CD4-positive, alpha-beta T cell treated with Interleukin-17A for 1 hour (primary cell): ENCODE data around the gene CAMTA1.

Source experiments
- DNase-seq: peaks from one replicate; pipeline ENCODE4 v3.0.0-alpha.2; 2020

Gene CAMTA1

DNA sequence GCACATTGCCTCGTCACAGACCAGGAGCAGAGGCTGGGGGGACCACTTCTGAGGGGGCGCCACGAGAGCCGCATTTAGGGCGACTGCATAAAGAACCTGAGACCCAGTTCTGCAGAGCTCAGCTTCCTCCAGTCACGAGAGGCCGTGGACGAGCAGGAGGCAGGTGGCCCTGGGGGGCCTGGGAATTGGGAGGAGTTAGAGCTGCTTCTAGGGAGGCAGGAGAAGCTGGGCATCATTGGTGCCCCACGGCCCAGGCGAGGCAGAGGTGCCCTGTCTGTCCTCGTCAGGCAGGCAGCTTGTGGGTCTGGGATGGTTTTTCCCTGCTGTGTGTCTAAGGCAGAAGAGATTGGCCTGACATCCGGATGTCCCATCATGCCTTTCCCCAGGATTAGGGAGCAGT, 389.3 kb downstream of the CAMTA1 start:
- no peak for DNase-seq

DNA sequence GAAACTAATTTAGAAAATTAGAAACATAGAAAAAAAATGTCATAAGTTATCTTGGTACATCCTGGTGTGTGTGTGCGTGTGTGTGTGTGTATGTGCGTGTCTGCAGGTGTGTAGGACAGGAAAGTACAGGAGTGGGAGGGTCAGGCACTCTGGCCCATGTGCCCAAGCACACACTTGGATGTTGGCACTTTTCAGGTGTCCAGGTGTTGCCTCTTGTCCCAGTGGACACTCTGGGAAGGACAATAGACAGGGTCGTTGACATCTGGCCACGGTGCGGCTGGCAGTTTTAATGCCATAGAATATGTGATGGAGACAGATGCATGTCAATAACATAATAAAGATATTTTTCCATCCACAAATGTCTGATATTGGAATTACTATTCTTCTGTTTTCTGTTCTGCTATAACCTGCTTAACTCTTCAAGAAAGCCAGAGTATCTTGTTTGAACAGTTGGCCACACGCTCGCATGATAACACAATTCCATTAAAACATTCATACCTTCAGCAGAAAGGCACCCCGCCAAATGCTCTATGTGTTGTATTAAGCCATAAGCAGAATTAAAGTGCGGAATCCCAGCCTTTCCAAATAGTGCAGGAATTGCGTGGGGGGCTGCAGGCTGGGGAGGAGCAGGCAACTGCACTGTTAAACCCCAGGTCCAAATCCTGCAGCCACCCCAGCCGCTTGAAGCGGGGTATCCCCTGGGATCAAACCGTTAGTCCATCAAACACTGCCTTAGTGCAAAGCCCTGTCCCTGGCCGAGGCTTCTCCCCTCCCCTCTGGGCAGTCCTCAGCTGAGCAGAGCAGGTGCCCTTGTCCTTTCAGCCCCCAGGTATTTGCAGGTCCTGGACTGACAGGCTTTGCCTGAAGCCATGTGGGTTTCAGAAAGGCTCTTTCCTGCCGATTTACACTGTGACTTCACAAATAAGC, 390.0 kb downstream of the CAMTA1 start:
- no peak for DNase-seq

DNA sequence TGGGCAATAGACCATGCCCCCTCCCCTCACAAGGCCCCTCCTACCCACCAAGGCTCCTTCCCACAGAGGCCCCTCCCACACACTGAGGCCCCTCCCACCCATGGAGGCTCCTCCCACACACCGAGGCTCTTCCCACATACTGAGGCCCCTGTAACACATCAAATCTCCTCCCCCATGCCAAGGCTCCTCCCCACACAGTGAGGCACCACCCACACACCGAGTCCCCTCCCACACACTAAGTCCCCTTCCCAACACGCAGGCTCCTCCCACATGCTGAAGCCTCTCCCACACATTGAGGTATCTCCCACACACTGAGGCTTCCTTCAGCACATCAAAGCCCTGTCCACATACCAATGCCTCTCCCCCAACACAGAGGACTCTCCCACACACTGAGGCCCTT, 391.8 kb downstream of the CAMTA1 start:
- DNase-seq = no peak

DNA sequence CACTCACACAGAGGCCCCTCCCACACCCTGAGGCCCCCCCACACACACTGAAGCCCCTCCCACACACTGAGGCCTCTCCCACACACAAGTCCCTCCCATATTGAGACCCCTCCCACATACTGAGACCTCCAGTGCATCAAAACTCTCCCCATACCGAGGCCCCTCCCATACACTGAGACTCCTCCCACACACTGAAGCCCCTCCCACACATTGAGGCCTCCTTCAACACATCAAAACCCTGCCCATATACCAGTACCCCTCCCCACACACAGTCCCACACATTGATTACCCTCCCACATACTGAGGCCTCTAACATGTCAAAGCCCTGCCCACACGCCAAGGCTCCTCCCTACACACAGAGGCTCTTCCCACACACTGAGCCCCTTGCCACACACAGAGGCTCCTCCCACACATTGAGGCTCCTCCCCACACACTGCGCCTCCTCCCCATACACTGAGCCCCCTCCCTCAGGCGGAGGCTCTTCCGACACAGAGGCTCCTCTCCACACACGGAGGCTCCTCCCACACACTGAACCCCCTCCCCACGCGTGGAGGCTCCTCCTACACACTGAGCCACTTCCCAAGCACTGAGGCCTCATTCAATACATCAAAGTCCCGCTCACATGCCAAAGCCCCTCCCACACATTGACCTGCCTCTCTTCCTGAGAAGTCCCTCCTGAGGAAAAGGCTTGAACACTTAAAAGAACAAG, 392.3 kb downstream of the CAMTA1 start:
- no peak for DNase-seq

DNA sequence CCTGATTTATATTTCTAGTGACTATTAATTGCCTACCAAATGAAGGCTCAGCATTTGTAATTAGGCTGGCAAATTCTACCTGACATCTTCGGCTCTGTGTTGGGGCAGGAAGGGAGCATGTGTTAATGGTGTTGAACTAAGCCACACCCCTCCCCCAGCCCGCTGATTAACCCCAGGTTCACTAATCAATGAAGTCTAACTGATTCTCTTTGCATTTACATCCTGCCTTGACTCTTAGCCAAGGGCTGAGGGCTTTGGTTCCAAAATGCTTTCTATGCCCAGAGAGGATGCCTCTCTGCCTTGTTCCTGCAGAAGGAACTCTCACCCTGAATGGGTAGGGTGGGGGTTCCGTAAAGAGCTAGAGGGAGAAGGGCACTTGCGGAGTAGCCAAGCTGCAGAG, 393.1 kb downstream of the CAMTA1 start:
- DNase-seq = no peak

DNA sequence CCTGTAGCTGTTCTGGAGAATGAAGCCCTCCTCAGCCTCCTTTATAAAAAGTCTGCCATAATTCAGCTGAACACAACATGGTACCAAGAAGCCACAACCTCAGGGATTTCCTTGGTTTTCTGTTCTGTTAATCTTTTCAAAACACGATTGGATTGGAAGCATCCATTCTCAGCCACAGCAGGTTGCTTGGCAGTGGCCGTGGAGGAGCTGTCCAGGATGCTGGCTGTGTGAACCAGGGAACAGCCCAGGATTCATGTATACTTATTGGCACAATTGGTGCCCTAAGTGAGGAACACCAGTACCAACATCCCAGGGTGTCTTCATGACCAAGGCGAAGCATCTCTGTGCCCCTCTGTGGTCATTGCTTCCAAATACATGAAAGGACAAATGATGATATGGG, 393.5 kb downstream of the CAMTA1 start:
- DNase-seq = no peak

DNA sequence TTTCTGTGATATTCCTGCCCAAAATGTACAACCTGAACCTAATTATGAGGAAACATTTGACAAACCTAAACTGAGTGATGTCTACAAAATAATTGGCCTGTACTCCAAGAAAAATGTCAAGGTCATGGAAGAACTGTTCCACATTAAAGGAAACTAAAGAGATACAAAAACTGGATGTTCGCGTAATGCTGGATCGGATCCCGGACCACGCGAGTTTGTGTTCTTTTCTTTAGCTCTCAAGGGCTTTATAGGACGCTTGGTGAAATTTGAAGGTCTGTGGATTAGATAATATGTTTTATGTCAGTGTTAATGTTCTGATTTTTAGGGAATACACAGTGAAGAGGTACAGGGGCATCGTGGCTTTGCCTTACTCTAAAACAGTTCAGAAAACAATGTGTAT, 400.5 kb downstream of the CAMTA1 start:
- DNase-seq = no peak

DNA sequence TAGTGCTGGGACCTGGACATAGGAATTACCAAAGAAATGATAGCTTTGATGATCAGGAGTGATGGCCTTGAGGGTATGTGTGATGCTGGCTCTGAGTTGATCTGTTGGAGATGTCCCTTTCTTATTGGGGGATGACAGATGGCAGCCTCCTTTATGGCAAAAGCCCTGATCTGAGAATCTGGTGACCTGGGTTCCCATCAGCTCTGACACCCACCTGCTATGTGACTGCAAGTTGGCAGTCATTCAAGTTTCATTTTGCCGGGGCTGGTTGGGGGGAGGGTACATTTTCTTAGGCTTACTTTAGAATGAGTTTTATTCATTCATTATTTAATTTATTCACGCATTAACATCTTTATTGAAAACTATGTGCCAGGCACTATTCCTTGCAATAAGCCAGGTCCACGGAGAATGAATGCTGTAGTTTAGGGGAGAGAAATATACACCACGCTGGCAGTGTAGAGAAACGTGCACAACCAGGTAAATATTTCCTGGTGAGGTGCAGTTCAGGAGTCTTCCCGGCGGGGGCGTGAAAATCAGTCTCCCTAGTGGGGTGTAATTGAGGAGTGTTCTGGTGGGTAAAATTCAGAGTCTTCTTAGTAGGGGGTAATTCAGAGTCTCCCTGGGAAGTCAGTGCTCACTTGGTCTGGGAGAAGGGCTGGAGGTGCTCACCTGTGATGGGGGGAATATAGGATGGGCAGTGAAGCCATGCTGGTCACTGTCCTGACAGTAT, 401.3 kb downstream of the CAMTA1 start:
- DNase-seq = no peak

DNA sequence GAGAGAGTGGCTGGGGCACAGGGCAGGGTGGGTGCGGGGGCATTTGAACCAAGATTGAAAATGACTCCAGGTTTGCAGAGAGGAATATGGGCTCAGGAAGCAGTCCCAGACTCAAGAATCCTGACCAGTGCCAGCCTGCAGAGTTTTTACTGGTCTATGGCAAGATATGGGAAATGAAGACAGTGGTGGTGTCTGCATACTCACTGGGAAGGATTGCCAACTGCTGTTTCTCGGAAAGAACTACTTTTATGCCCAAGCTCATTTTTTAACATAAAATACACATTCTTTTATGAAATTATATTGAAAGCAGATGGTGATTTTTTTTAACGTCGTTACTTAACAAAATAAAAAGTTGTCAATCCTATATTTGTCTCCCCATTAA, 401.8 kb downstream of the CAMTA1 start:
- DNase-seq = no peak

DNA sequence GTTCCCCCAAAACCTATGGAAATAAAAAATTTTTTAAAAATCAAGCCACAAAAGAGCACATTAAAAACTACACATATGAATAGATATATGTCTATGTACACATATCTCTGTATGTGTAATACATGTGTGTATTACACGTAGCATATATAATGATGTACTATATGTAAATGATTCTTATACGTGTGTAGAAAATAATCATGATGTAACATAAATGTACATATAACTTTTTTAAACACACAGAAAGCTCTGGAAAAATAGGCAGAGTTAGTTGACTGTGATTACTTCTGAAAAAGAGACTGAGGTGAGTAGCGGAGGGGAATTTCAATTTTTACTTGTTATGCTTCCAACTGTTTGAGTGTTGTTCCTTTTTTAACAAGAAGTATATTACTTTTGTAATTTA, 405.0 kb downstream of the CAMTA1 start:
- no peak for DNase-seq

DNA sequence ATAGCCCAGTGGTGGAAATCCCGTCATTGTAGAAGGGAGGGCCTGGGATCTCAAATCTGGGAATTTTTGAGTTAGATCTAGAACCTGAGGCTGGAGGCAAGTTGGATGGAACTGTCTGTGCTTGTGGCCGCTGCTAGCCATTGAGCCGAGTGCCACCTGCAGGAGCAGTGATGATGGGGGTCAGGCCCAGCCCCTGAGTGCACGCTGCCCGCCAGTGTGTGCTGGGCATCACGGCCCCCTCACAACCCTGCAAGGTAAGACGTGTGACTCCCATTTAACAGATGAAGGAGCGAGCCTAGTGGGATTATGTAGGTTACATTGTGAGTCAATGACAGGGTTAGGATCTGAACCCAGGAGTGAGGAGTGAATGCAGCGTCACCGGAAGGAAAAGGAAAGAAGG, 407.2 kb downstream of the CAMTA1 start:
- DNase-seq = no peak

DNA sequence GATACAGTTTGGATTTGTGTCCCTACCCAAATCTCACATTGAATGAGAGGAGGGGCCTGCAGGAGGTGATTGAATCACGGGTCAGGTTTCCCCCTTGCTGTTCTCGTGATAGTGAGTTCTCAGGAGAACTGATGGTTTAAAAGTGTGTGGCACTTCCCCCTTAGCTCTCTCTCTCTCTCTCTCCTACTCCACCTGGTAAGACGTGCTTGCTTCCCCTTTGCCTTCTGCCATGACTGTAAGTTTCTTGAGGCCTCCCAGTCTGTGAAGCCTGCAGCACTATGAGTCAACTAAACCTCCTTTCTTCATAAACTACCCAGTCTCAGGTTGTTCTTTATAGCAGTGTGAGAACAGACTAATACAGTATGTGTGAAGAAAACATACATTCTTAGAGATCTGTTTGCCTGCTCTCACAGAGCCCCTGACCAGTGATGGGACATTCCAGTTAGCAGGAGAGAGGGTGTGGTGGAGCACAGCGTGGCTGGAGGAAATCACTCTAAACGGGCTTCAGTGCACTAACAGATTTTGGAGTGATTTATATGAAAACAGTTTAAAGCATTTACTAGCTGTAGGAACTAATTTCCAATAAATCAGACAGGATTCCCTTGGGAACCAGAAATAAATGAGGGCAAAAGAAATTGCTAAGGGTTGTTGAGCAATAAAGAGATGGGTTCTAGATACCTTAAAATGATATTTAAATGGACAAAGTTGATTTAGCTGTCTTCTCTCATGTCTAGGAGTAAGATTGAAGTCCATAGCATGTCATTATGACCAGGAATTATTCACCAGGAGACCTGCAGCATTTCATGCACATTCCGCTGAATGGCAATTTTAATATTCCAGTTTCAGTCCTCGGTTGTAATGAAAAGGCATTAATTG, 411.0 kb downstream of the CAMTA1 start:
- no peak for DNase-seq

DNA sequence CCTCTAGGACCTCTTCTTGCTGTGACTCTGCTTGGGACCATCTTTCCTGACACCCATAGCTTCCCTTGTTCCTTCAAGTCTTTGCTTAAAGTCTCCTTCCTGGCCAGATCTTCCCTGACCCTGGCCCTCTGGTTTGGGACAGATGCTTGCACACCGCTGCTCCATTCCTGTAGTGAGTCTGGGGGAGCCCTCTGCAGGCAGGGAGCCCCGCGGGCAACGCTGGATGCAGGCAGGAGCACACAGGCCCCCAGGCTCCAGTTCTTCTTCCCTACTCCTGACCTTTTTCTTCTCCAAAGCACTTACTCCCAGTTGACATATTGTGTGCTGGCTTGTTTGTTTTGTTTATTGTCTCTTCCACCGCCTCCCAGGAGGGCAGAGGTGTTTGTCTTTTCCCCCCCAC, 413.4 kb downstream of the CAMTA1 start:
- DNase-seq = no peak

DNA sequence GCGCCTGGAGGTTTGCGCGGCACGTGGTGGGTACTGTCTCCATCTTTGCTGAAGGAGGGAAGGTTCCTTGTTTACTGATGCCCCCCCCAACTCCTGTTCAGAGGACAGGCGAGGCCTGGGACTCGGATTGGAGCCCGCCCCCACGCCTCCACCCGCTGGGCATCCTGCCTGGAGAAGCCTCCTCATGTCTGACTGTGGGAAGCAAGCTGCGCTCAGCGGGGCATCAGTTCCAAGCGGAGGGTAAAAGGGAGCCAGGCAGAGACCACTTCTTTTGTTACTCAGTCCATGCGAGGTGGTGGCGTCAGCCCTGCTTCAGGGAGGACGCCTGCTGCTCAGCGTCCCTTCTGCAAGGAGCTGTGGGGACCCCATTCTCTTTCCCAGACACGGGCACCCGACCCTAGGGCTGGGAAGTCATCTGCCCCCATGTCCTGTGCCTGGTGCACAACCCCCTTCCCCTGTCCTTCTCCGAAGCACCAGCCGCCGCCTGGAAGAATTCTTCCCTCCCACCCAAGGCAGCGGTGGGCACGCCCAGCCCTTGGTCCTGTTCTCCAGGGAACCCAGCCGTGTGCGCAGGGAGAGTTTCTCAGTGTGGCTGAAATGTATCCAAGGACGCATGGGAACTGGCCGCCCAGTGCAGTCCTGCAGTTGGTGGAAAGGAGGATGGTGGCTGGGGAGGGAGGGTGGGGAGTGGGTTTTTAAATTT, 414.0 kb downstream of the CAMTA1 start:
- no peak for DNase-seq

DNA sequence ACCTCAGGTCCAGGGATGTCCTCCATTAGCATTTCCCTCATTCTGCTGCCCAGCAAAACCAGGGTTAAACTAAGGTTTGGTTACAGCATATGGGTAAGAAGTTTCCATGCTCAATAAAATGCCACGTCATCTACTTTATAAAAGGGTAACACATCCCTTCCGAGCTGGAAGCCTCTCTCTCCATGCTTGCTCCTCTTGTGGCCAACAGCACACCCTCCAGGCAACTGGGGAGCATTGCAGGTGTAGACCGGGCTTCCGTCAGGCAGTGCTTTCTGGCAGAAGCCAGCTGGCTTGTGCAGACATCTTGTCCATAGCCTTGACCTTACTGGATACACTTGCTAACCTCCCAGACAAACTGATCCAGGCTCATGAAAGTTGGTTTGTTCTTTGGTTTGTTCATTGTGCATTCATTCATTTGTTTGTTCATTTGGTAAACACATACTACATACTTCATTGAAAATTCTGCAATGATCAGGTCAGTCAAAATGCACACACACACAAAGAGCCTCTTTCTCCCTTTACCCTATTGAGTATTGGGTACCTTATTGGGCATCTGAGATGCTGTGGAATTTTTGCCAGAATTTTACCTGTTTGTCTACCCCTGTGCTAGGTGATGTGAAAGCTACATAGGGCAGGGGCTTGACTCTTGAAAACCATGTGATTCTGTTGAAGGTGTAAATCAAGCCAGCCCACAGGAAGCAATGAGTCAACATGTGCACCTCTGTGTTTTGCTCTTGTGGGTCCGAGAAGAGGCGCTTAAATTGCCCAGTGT, 422.8 kb downstream of the CAMTA1 start:
- no peak for DNase-seq

DNA sequence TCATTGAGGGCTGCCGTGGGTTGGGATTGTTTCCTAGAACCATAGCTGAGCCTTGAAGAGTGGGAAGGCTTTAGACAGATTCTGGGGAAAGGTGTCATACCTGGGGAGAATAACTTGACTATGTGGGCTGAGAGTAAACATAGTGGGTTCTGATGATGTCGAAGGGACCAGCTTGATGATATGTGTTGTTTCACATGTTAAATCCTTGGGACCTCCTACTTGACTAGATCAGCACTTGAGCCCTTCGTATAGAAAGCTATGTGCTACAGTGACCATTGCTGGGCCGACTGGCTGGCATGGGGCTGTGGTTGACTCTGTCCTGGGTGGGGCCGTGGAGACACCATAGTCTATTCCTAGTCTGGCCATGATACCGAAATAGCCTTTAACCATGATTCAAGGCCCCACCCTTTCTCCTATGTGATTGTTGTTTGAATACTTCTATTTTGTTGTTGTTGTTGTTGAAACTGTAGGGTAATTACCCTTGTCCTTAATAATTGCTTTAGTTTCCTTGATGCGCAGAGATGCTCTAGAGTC, 423.5 kb downstream of the CAMTA1 start:
- no peak for DNase-seq

DNA sequence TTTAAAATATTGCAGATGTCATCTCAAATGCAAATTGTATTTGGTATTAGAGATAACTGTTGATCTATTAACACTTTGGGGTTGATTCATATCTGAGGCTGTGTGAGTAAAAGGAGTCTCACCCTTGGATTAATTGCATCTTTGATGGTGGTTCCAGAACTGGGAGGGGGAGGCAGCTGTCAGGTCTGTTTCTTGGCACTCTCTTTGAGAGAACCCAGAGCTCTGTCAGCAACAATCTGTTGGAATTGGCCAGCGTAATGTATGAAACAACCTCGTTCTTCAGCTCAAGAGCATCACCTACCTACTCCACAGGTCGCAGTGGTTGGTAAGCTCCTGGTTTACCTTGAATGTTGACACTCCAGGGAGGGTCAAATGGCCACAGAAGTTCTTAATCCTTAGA, 424.1 kb downstream of the CAMTA1 start:
- no peak for DNase-seq

DNA sequence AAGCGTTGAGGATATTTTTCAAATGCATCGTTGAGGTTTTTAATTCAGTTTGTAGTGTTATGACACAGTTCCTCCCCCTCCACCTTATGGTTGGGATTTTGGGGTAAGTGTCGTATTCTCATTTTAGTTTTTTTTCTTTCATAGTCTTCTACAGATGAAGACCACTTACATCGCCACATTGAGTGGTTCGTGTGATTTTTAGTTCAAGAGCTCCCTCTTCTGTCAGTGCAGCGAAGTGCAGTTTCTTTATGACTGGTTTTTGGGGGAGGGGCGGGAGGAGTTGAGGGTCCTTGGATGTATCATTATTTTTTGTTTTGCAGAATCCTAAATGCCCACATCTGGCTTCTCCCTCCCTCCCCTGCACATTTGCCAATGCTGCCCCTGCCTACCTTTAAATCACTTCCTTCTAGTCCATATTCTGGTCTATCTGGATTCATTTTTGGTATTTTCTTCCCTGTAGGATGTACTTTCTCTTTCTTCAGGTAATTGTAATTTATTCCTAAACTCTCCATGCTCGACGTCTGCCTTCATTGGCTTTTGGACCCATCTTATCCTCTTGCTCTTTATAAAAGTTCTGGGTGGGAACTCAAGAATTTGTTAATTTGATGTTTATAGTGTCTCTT, 433.1 kb downstream of the CAMTA1 start:
- peak; percentile 33 for DNase-seq

DNA sequence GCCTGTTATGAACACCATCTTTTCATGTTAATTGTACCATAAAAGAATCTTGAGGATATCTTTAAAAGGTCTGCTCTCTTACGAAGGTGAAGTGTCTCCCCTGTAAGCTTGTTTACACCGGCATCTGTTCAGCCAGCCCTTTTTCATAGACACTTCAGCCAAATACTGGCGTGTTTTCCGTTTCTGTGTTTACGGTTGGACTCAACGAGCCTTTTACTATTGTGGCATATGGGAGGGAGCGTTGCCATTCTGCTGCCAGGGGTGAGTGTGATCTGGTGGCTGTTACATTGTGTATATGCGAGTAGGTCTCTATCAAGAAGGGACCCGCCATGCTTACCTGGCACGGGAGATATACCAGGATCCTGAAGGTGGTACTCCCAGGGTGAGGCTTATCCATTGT, 433.8 kb downstream of the CAMTA1 start:
- no peak for DNase-seq

DNA sequence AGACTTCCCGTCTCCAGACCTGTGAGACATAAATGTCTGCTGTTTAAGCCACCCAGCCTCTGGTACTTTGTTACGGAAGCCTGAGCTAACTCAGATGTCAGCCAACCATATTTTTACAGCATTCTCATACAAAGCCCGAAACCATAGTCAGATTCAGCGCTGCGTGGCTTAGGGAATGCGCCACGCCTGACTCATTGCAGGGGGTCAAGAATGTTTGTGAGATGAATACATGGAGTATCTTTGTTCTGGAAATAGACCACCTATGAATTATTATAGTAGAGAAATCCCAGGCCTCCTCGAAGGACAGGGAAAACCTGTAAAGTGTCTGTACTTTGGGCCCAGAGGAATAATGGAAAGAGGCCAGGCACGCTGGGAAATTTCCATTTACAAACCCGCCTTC, 434.8 kb downstream of the CAMTA1 start:
- no peak for DNase-seq
